Daoy (cell line): ENCODE data around the gene DGLUCY. TPM values are rescaled to one million over a fixed set of nuclear protein-coding genes. Genes with fewer than 3 reads are reported as not detected.
"Not testable (repeated sequence)": the region's sequence is repeated elsewhere in the genome, so short reads cannot be mapped to it uniquely, and the experiment has no call there.

ENCODE experiments used
- DNase-seq: peaks from one replicate; pipeline ENCODE4 v3.0.0-alpha.2; 2015; ENCODE audit warnings: low read depth
- total RNA-seq: library from RNA; depleted of rRNA; stranded (reverse); fragments of >200 nt; shearing (Covaris generic); gene quantifications from 2 replicates; pipeline ENCODE4 v1.2.3, GENCODE V29; 2014

Gene DGLUCY
- total RNA-seq, 1 experiment from 2014 or later: 28.8 TPM

- peak; percentile 73 for DNase-seq
These were observed 4.8 kb upstream of the DGLUCY start for GRCh38 chr14:91108941-91109611.

- DNase-seq: no peak
These were observed 2.4 kb upstream of the DGLUCY start for GRCh38 chr14:91111443-91111842.

- DNase-seq: no peak
These were observed 1.7 kb upstream of the DGLUCY start for GRCh38 chr14:91112194-91112593.

- peak; percentile 79 for DNase-seq
These were observed 499 bp downstream of the DGLUCY start for GRCh38 chr14:91114079-91115065.

- DNase-seq: no peak
These were observed 2.3 kb downstream of the DGLUCY start for GRCh38 chr14:91115986-91116770.

GRCh38 chr14:91116913-91117588 is 3.2 kb downstream of the DGLUCY start:
- DNase-seq: no peak

- DNase-seq: no peak
These were observed 4.1 kb downstream of the DGLUCY start for GRCh38 chr14:91117960-91118359.

GRCh38 chr14:91118511-91119068 is 4.7 kb downstream of the DGLUCY start:
- no peak for DNase-seq

- DNase-seq: peak; percentile 55
These were observed 5.9 kb downstream of the DGLUCY start for GRCh38 chr14:91119556-91120311.

- no peak for DNase-seq
These were observed 9.3 kb downstream of the DGLUCY start for GRCh38 chr14:91123201-91123600.

GRCh38 chr14:91124406-91125270 is 10.8 kb downstream of the DGLUCY start:
- DNase-seq: not testable (repeated sequence)

- no peak for DNase-seq
These were observed 11.4 kb downstream of the DGLUCY start for GRCh38 chr14:91125271-91125660.

GRCh38 chr14:91125801-91126200 is 11.9 kb downstream of the DGLUCY start:
- no peak for DNase-seq

- DNase-seq: no peak
These were observed 12.9 kb downstream of the DGLUCY start for GRCh38 chr14:91126761-91127160.

- DNase-seq: no peak
These were observed 13.5 kb downstream of the DGLUCY start for GRCh38 chr14:91127401-91127801.

GRCh38 chr14:91127924-91128323 is 14.1 kb downstream of the DGLUCY start:
- DNase-seq: no peak

- no peak for DNase-seq
These were observed 14.8 kb downstream of the DGLUCY start for GRCh38 chr14:91128699-91129098.

- no peak for DNase-seq
These were observed 15.4 kb downstream of the DGLUCY start for GRCh38 chr14:91129261-91129660.

GRCh38 chr14:91135039-91135438 is 21.2 kb downstream of the DGLUCY start:
- no peak for DNase-seq
